Activated CD8-positive, alpha-beta memory T cell treated with anti-CD3 and anti-CD28 coated beads for 48 hours (primary cell): ENCODE results near the gene PRR12.

ENCODE experiments used
- DNase-seq, 3 experiments: peaks; one replicate each; pipeline ENCODE4 v3.0.0-alpha.2; 2020; ENCODE audit warnings: low read depth in 2 of 3, low spot score in 2 of 3

PRR12 gene

DNA sequence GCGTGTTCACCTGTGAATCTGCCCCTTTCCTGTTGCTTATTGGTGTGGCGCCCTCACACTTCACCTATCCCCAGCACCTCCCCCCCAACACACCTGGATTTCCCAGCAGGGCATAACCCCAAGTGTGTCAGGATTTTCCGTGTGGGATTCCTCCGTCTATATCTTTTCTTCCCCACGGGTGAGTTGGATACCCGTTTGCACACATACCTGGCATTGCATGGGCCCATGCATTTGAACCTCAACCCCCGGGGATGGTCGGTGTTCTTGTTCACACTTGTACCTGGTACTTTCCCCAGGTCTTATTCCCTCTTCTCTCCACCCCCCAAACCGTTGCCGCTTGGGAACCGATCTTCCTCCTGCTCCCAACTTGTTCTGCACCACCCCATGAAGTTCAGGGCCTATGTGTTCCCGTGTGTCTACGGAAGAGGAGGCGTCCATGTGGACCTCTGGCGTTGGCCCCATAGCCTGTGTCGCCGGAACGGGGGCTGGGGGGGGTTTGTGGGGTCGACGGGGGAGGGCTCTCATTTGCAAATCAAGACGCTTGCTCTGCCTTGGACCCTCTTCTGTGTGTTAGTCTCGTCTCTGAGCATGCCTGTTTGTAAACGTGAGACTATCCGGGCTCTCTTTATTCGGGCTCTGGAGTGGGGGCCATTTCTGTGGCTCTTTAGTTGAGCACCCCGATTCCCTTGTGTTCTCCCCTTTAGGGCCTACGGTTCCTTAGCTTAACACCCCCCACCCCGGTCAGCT is 1.7 kb downstream of the PRR12 start:
- no peak for DNase-seq

- DNase-seq = peak; percentile 83 to 87 (median 84)
These were observed 2.5 kb downstream of the PRR12 start for GRCh38 chr19:49593233-49594113.

DNA sequence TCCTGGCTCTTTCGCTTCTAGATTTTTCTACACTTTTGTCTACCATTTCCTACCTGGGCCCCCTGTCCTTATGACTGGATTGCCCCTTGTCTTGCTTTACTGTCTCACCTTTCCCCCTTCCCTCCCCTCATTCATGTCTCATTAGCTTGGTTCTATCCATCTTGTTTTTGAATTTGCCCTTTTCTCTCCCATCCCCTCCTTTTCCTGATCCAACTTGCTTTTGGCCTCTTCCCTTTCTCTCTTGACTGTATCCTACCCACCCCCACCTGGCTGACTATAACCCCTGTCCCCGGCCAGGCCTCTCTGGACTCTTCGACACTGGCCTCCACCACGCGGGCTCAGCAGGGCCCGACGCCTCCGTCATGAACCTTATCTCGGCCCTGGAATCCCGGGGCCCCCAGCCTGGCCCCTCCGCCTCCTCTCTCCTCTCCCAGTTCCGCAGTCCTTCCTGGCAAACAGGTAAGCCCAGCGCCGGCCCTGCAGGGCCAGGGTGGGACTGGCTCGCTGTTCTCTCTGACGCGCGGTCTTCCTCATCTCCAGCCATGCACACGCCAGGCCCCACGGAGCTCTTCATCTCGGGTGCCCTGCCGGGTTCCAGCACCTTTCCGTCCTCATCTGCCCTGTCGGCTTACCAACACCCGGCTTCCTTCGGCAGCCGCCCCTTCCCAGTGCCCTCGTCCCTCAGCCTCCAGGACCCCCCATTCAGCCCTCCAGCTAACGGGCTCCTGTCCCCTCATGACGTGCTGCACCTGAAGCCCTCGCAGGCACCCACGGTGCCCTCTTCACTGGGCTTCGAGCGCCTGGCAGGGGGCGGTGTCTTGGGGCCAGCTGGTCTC is 3.4 kb downstream of the PRR12 start:
- DNase-seq = no peak

DNA sequence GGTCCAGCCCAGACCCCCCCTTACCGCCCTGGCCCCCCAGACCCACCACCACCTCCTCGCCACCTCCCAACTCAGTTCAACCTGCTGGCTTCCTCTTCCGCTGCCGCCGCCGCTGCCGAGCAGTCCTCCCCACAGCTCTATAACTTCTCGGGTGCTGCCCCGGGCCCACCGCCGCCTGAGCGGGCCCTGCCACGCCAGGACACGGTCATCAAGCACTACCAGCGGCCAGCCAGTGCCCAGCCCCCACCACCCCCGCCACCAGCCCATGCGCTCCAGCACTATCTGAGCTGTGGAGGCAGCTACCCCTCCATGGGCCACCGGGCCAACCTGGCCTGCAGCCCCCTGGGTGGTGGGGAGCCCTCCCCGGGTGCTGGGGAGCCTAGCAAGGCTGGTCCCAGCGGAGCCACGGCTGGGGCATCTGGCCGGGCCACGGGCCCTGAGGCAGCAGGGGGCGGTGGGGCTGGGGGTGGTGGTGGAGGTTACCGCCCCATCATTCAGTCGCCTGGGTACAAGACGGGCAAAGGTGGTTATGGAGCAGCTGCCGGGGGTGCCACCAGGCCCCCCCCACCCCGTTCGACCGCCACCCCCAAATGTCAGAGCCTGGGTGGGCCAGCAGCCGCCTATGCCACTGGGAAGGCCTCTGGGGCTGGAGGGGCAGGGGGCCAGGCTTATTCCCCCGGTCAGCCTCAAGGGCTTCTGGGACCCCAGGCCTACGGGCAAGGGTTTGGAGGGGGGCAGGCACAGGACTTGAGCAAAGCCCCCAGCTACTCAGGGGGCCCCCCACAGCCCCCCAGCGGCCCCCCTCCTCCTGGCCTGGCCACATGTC is 4.2 kb downstream of the PRR12 start:
- DNase-seq = no peak

DNA sequence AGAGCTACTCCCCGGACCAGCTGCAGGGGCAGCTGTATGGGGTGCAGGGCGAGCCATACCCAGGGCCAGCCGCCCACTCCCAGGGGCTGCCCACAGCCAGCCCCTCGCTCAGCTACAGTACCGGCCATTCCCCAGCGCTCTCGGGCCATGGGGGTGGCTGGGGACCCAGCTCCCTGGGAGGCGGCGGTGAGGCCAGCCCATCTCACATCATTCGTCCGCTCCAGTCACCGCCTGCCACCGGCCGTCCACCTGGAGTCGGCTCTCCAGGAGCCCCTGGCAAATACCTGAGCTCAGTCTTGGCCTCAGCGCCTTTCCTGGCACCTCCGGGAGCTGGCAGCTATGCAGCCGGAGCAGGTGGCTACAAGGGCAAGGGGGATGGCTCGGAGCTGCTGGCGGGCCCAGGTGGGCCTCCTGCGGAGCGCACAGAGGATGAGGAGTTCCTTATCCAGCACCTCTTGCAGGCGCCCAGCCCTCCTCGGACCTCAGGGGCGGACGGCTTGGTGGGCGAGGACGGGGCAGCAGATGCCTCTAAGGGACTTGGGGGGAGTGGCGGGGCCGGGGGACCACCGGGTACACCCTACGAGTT is 4.9 kb downstream of the PRR12 start:
- DNase-seq = no peak

DNA sequence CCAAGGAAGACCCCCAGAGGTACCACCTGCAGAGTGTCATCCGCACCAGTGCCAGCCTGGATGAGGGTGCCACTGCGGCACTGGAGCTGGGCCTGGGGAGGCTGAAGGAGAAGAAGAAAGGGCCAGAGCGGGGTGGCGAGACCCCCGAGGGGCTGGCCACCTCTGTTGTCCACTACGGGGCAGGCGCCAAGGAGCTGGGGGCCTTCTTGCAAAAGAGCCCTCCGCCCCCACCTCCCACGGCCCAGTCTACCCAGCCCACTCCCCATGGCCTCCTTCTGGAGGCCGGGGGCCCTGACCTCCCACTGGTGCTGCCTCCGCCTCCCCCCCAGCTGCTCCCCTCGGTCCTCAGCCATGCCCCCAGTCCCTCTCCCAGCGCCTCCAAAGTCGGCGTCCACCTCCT is 5.4 kb downstream of the PRR12 start:
- no peak for DNase-seq

GRCh38 chr19:49596954-49597702 is 6.1 kb downstream of the PRR12 start:
- DNase-seq = no peak

DNA sequence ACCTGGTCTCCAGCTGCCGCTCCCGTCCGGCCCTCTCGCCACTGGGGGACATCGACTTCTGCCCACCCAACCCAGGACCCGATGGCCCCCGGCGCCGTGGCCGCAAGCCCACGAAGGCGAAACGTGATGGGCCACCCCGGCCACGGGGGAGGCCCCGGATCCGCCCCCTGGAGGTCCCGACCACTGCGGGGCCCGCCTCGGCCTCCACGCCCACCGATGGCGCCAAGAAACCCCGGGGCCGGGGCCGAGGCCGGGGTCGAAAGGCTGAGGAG is 6.7 kb downstream of the PRR12 start:
- no peak for DNase-seq

DNA sequence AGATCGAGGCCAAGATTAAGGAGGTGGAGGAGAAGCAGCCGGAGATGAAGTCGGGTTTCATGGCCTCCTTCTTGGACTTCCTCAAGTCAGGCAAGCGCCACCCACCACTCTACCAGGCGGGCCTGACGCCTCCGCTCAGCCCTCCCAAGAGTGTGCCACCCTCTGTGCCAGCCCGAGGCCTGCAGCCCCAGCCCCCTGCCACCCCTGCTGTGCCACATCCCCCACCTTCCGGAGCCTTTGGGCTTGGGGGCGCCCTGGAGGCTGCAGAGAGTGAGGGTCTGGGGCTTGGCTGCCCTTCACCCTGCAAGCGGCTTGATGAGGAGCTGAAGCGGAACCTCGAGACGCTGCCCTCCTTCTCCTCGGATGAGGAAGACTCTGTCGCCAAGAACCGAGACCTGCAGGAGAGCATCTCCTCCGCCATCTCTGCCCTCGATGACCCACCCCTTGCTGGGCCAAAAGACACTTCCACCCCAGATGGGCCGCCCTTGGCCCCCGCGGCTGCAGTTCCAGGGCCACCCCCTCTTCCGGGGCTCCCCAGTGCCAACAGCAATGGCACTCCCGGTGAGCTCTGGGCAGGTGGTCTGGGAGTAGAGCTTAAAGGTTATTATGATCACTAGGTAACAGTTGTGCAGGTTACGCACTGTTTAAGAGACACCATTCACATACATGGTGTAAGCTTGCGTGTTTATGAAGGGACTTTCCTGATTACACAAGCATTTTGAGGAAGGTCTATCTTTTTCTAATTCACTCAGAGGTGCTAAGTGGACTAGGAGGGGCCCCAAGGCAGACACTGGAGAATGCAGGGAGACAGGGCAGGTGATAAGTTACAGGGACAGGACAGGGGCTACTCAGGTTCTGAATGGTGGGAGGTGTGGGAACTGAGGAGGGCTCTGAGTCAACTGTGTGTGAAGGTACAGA is 8.7 kb downstream of the PRR12 start:
- DNase-seq = no peak

GRCh38 chr19:49601482-49602038 is 10.6 kb downstream of the PRR12 start:
- DNase-seq = no peak

DNA sequence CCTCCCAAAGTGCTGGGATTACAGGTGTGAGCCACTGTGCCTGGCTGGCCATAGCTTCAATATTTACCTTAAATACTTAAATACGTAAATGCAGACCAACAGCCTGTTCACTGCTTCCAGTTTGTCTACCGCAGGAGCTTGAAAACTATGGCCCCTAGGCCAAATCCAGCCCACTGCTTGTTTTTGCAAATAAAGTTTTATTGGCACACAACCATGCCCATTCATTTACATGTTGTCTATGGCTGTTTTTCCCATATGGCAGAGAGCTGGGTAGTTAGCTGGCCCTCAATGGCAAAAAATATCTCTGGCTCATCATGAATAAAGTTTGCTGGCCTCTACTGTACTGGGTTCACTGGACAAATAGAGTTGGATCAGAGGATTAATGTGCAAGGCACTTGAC is 11.8 kb downstream of the PRR12 start:
- no peak for DNase-seq

DNA sequence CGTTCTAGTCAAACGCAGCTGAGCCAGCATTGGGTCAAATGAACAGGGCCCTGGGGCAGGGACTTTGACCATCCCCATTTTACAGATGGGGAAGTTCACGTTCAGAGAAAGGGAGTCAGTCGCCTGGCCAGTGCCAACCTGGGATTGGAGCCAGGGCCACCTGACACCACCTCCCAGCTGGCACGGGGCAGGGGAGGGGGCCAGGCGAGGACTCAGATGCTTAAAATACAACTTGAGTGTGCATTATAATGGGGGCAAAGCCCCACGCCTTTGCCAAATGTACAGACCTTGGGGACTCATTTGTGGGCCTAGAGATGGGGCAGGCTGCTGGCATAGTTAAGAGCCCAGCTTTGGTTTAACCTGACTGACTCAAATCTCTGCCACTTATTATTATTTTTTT is 14.6 kb downstream of the PRR12 start:
- DNase-seq = no peak

DNA sequence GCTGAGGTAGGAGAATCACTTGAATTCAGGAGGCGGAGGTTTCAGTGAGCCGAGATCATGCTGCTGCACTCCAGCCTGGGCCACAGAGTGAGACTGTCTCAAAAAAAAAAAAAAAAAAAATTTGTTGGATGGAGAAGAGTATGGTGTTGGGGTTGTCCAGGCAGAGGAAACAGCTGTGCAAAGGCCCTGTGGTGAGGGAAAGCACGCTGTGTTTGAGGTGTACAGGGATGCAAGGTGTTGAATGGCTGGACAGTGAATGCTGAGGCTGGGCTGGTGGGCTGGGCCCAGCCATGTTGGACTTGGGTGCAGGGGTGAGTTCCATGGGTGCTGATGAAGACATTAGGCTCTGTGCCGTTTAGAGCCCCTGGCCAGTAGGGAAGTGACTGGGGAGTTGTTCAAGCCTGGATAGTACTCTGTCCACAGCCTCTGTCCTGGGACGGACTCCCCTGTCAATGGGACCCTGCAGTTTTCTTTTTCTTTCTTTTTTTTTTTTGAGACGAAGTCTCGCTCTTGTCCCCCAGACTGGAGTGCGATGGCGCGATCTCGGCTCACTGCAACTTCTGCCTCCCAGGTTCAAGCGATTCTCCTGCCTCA is 18.6 kb downstream of the PRR12 start:
- DNase-seq = no peak

DNA sequence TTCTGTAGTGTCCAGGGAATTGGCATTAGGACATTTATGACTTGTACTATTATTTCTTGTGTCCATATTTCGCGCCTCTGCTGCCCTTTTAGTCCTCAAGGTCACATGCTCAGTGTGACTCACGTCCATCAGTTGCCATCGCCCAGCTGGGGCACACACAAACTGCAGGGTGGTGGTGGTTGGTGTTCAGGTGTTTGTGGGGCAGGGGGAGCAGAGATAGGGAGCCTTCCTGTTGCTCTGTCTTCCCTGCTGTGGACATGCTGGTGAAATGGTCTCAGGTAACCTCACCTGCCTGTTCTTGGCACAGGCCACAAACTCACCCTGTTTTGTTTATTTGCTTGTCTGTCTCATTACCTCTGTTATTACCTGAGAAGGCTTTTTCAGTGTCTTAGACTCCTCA is 22.4 kb downstream of the PRR12 start:
- DNase-seq = no peak

GRCh38 chr19:49614096-49614833 is 23.3 kb downstream of the PRR12 start:
- peak in 1 of 3 experiments; percentile 23 for DNase-seq

GRCh38 chr19:49615861-49616260 is 24.9 kb downstream of the PRR12 start:
- DNase-seq = no peak

DNA sequence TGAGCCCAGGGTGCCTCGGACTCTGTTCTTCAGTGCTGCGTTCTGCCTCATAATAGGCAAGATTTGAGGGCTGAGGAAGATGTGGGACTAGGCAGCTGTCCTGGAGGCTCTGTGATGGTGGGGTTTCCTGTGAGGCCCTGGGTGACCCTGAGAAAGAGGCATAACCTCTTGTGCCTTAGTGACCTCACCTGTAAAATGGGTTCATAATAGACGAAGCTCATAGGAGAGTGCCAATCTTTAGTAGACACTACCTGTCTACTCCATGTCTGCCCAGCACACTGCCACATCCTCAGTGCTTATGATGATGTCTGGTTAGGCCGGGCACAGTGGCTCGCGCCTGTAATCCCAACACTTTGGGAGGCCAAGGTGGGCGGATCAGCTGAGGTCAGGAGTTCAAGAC is 25.6 kb downstream of the PRR12 start:
- DNase-seq = no peak
